ENCODE data around the gene RFTN2. TPM values are rescaled to one million over a fixed set of nuclear protein-coding genes. Genes with fewer than 3 reads are reported as not detected.
A peak's percentile ranks its signal among the peaks of the same experiment; 100 is the strongest.

RFTN2 gene, protein sequence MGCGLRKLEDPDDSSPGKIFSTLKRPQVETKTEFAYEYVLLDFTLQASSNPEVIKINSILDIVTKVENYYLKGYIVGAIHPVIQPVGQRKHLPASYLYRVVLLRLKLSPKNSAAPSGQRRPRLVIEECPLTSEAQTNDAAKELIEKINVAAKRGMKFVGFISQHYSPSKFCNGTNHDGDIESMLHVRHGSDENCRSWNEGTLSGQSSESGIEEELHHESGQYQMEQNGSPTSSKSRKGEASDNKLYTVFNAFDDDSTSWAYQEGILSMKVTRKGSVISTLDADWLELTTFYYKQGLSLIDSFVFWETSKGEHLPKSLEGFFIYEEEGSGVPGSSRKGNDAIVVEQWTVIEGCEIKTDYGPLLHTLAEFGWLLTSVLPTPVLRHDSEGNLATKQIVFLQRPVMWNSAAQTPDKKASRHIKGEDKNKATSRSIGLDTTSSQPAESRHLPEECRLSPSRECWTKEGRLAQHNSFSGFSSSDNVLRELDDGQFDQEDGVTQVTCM
- 1 to 10 TPM; 1.1 to 6.3 (median 3.2) TPM for total RNA-seq

DNA sequence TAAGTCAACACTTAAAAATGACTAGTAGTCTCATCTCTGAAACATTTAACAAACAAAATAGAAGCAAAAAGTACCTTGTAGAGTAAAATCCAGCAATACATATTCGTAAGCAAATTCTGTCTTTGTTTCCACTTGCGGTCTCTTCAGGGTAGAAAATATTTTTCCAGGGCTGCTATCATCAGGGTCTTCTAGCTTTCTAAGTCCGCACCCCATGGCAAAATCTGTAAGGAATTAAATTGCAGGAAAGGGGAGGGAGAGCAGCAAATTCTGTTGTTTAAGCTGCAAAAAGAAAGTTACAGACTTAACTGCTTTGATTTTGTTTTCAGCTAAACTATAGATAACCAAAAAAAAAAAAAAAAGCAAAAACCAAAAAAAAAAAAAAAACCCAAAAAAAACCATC is at the start of gene RFTN2:
Gene RFTN2 (minus strand): TSS at position 342 of the 400 bp plus-strand sequence. CDS start 129 bp downstream, at position 213.
- intact Hi-C loops (cut with DNase I; ENCODE audit: low total_unique reads): no loop called here

DNA sequence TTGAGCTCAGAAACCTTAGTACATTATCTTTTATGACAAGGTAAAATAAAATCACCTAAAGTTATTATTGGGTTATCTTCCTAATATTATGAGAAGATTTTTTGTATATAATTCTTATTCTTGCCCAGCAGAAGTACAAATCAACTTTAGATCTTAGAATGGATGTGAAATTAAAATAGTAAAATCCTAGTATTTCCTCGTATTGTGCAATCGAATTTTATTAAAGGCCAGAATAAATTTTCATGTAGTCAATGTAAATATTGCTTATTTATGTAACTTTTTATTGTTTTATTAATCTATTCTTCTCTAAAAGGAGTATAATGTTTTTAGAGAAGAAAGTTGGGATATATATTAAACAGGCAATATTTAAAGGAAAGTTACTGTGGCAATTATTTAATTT is 42.5 kb upstream of the RFTN2 start:
- H3K27ac ChIP-seq: no peak overlapping the region
- no peaks in the 10 kb centered on the region for H3K36me3 ChIP-seq
- intact Hi-C loops (cut with DNase I; ENCODE audit: low total_unique reads) (no loop called here), in situ Hi-C loops (cut with MboI; ENCODE audit: low sequenced_read_pairs in 4 of 4) (no loop called here)
- TF ChIP-seq, protein P1, sequence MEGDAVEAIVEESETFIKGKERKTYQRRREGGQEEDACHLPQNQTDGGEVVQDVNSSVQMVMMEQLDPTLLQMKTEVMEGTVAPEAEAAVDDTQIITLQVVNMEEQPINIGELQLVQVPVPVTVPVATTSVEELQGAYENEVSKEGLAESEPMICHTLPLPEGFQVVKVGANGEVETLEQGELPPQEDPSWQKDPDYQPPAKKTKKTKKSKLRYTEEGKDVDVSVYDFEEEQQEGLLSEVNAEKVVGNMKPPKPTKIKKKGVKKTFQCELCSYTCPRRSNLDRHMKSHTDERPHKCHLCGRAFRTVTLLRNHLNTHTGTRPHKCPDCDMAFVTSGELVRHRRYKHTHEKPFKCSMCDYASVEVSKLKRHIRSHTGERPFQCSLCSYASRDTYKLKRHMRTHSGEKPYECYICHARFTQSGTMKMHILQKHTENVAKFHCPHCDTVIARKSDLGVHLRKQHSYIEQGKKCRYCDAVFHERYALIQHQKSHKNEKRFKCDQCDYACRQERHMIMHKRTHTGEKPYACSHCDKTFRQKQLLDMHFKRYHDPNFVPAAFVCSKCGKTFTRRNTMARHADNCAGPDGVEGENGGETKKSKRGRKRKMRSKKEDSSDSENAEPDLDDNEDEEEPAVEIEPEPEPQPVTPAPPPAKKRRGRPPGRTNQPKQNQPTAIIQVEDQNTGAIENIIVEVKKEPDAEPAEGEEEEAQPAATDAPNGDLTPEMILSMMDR (IDR thresholded peaks at IDR 0.05 in 4 of 5, conservative IDR thresholded peaks at IDR 0.05 in 1 of 5): no peak
- TF ChIP-seq POLR2A (IDR thresholded peaks at IDR 0.05): no peak
- ATAC-seq (no peak), DNase-seq (no peak)
- no peak overlapping the region for H3K4me3 ChIP-seq
- H3K4me1 ChIP-seq: peaks cover 5 to 10% of the 10 kb centered on the region in 2 donors
- no peaks in the 10 kb centered on the region for H3K27me3 ChIP-seq
- no peaks in the 10 kb centered on the region for H3K9me3 ChIP-seq

More for the DNA sequence above, at the start of gene RFTN2:
- Histone ChIP-seq H3K36me3 (no peaks in the 10 kb centered on the region), H3K4me3 (peak within 1 kb of the TSS; percentile 44 to 55 (median 47)), H3K27me3 (no peaks in the 10 kb centered on the region), H3K9me3 (no peaks in the 10 kb centered on the region), H3K27ac (peak within 1 kb of the TSS; percentile 45 to 71 (median 63)), H3K4me1 (peaks cover 0 to 4% of the 10 kb centered on the region in 2 donors)
- in situ Hi-C loops (cut with MboI; ENCODE audit: low sequenced_read_pairs in 4 of 4): no loop called here
- no peak for ATAC-seq
- TF ChIP-seq, protein P1 (IDR thresholded peaks at IDR 0.05 in 4 of 5, conservative IDR thresholded peaks at IDR 0.05 in 1 of 5): no peak
- no peak for TF ChIP-seq POLR2A (IDR thresholded peaks at IDR 0.05)
- DNase-seq: no peak

DNA sequence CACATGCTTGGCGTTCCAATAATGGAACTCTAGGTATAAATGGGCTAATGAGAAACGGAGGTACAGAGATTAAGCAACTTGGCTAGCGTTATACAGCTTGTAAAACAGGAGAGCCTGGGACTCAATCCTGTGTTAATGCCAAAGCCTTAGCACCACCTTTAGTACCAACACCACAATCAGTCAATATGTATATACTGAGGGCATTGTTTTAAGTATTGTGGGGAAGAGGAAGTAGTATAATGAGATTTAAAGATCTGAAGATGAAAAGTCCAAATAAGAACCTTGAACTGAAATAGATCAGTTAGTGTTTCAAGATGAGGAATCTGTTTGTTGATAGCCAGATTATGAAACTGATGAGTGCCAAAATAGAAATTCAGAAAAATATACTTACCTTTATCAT is 37.9 kb upstream of the RFTN2 start:
- intact Hi-C loops (cut with DNase I; ENCODE audit: low total_unique reads) (no loop called here), in situ Hi-C loops (cut with MboI; ENCODE audit: low sequenced_read_pairs in 4 of 4) (no loop called here)
- DNase-seq: no peak
- H3K4me3 ChIP-seq: no peak overlapping the region
- no peak for TF ChIP-seq POLR2A (IDR thresholded peaks at IDR 0.05)
- TF ChIP-seq, protein P1 (IDR thresholded peaks at IDR 0.05 in 4 of 5, conservative IDR thresholded peaks at IDR 0.05 in 1 of 5): no peak
- H3K36me3 ChIP-seq: peaks cover 0 to 5% of the 10 kb centered on the region in 2 donors
- no peak overlapping the region for H3K27ac ChIP-seq
- ATAC-seq: no peak
- H3K4me1 ChIP-seq: peaks cover 10 to 14% of the 10 kb centered on the region in 2 donors
- no peaks in the 10 kb centered on the region for H3K9me3 ChIP-seq
- H3K27me3 ChIP-seq: no peaks in the 10 kb centered on the region

DNA sequence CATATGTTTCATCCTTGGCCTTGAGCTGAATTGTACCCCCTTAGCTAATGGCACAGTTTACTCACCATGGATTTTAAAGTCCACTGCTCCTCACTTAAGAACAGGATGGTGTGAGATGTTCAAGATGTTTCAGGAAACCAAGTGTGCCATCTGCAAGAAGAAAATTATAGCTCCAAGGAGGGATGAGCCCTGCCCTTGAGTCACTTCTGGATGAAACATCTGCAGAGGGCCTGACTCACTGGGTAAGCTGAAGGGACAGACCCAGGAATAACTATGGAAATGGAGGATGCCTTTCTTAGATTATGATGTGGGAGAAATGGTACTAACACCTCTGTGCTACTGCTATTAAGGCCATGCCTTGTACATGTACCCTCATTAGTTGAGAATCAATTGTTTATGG is 36.2 kb upstream of the RFTN2 start:
- in situ Hi-C loops (cut with MboI; ENCODE audit: low sequenced_read_pairs in 4 of 4): no loop called here

More for the DNA sequence above, 36.2 kb upstream of the RFTN2 start:
- Histone ChIP-seq H3K27ac (no peak overlapping the region), H3K4me3 (no peak overlapping the region), H3K9me3 (no peaks in the 10 kb centered on the region), H3K27me3 (no peaks in the 10 kb centered on the region), H3K4me1 (peaks cover 27 to 31% of the 10 kb centered on the region in 2 donors), H3K36me3 (peaks cover 0 to 5% of the 10 kb centered on the region in 2 donors)
- TF ChIP-seq POLR2A (IDR thresholded peaks at IDR 0.05): no peak
- TF ChIP-seq, protein P1 (IDR thresholded peaks at IDR 0.05 in 4 of 5, conservative IDR thresholded peaks at IDR 0.05 in 1 of 5): no peak
- intact Hi-C loops (cut with DNase I; ENCODE audit: low total_unique reads): no loop called here
- no peak for DNase-seq
- ATAC-seq: no peak
